GM10847 (cell line): ENCODE data around the gene PLXNB1.

ENCODE experiments used
- POLR2A ChIP-seq: IDR thresholded peaks from 2 replicates; pipeline ENCODE4 v1.6.1; 2011; ENCODE audit not compliant: insufficient read length; ENCODE audit errors: extremely low read depth

PLXNB1 gene

DNA sequence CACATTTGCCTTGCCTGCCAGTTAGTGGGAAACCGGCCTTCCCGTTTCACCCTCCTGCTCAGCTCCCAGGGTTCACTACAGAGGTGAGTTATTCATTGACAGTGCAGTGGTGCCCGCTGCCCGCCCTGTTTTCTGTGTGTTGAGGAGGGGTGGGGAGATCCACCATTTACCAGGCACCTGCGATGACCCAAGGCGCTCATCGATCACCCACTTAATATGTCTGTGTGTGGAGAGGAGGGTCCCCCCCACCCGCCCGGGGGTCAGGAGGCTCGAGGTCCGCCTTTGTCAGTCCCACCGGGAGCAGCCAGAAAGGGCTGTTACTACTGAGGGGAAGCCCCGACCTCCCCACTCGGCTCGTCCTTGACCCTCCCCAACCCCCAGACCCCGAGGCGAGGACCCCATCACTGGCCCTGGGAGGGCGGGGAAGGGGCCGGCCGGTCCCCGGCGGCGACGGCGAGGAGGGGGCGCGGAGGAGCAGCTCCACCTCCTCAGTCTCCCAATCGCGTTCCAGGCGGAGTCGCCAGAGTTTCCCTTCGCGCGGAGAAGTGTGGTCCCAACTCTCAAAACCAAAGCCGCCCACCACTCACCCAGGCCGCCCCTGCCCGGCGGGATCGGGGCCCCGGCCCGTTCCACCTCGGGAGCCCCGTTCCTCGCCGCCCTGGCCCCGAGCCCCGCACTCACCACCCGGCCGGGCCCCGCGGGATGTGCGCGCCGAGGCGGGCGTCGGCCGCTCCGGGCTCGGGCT lies 1.1 kb downstream of the PLXNB1 start:
- TF ChIP-seq POLR2A, result no peak

DNA sequence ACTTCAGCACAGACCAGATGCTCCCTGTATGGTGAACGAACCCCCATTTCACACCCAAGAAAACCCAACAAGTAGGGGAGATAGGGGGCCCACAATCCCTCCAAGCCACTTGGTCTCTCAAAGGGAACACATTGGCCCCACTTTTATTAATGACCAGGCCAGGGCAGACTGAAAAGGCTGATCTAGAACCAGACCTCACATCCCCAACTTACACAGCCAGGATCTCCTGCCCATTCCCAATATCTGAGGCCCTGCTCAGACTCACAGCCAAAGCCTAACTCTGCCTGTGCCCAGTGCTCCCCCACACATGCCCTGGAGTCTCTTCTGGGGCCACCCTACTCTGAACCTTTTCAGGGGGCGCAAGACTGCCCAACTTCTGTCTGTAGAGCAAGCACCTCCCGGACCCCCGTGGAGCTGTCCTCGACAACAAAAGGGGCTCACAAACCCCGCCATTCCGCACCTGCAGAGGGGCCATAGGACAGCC lies 1.8 kb downstream of the PLXNB1 start:
- no peak for TF ChIP-seq POLR2A

DNA sequence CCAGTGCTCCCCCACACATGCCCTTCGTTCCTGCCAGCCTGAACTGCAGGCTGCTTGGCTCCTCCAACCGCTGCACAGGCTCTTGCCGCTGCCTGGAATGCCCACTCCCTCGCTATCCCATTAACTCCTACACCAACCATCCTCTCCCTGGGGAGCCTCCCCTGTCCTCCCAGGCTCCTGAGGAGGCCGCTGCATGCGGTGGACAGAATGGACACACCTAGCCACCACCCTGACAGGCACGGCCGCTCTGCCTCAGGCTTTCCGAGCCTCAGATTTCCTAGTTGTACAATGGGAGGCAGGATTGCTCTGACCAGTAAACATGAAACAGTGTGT lies 2.3 kb downstream of the PLXNB1 start:
- no peak for TF ChIP-seq POLR2A

DNA sequence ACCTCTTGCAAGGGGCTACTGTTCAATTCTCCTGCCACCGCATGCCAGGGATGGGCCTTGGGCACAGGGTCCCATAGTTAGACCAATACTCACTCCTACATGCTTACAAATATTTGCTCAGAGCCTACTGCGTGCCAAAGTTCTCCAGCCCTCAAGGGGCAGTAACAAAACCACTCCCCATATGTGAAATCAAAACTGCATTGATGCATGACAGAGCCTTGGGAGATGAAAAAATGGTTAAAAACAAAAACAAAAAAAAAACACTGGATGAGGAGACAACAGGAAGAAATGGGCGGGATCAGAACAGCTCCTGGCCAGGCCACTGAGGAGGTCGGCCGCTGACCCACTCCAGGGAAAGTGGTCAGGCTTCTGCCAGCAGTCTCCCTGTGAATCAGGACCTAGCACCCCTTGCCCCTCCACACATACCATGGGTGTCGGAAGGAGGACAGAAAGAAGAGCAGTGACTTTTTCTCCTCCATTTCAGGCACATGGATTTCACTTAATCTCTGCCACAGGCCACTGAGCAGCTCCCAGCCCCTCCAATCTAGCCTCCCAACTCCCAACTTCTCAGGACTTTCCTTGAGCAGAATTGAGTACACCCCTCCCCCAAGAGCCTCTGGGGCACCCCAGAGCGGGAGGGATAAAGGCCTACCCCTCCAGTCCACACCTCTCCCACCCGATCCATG lies 2.8 kb downstream of the PLXNB1 start:
- no peak for TF ChIP-seq POLR2A

DNA sequence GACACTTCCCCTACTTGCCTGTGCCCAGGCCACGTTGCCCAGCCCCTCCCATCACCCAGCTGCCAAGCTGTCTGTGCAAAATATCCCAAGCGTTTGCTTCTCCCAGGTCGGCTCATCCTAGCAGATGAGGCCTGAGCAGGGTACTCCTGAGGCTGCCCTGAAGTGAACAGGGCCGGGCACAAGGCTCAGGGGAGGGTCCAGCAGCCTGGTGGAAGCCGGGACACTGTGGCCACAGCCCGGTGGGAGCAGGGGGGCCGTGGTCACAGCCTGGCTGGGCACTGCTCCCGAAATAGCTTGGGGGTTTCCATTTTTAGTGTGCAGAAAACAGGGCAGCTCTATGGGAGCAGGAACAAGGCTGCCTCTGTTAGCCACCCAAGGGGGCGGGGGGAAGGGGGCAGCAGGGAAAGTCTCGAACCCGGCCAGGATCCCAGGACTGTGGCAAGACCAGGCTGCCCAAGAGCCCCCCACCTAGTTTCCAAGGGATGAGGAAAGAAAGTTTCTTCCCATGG lies 3.4 kb downstream of the PLXNB1 start:
- no peak for TF ChIP-seq POLR2A

DNA sequence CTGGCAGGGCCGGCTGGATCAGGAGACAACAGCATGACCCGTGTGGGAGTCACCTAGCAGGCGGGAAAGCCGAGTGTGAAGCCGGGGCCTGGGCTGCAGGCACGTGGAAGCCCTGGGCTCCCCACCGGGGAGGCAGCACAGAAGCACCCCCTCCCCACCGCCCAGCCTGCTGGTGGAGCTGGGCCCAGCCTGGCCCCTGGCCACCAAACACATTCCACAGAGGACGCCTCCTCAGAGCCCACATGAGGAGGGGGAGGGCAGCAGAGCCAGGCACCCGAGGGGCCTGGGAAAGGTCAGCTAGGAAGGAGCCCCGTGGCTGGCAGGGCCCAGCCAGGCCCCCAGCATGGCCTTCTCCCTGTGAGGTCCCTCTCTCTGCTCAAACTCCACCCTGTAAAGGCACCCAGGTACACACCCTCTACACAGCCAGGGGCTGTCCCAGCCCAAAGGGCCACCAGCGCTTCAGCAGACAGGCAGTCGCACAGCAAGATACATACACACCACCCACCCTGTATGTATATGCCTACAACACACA lies 4.5 kb downstream of the PLXNB1 start:
- TF ChIP-seq POLR2A, result no peak

DNA sequence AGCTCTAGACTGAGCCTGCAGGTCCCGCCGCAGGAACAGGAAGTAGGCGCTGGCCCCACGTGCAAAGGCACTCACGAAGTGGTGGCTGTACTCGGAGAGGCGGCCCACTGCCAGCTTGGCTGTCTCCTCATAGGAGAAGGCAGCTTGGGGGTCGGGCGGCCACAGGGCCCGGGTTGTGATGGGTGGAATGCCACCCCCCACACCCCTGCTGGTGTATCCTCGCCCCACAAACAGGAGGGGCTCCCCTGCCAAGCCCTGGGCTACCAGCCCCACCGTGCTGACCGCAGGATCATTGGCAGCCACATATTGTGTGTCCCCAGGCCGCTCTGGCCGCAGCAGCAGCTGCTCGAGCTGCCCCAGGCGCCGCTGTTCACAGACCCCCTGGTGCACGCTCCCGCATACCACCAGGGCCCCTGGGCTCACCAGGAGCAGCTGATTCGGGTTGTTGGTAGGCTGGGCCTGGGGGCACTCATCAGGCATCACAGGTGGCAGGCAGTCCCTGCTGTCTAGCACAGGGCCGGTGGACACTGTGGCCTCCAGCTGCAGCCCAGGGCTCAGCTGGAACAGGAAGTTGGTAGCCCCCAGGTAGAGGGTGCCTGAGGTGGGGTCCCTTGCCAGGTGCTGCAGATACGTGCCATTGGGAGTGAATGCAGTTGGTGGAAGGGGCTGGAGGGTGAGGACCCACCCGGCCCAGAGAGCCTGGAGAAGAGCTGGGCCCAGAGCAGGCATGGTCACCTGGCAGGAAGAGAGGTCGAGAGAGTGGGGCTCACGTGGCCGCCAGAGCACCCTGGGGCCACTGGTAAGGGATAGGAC lies 5.8 kb downstream of the PLXNB1 start:
- no peak for TF ChIP-seq POLR2A

DNA sequence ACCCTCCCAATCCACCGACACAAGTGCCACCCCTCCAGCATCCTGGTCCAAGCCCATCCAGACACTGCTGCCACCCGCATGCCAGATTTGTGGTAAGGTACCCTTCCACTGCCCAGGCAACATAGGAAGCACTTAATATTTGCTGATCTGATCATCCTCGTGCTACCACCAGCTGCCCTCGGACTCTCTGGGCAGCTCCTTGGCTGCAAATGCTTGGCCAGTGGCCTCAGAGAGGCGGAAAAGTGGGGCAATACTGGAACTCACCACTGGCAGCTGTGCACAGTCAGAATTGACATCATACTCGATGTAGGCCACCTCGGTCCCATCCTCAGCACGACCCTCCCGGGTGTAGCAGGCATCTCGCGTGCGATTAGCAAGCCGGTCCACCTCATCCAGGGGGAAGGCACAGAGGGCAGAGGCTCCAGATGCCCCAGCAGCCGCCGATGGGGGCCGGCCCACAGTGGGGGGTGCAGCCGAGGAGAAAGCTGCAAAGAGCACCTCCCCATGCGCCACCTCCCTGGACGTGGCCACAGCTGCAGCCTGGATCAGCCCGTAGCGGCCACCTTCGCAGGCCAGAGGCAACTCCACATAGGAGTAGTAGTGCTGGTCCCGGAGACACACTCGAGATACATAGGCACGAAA lies 6.5 kb downstream of the PLXNB1 start:
- no peak for TF ChIP-seq POLR2A

DNA sequence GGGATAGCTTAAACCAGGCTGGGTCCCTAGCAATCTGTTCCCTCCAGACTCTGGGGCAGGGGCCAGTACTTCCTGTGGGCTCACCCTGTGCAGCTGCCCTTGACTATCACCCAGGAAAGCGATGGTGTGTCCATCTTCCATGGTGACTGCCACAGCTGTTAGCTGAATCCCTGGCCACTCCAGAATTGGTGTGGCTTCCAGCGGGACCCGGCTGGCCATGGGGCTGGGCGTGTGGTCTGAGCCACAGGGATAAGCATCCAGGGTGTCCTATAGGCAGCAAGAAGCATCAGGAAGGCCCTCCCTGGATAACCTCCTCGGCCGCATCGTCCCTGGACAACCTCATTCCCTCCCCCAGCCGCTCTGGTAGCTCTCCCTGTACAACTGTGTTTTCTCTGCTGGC lies 7.2 kb downstream of the PLXNB1 start:
- no peak for TF ChIP-seq POLR2A

DNA sequence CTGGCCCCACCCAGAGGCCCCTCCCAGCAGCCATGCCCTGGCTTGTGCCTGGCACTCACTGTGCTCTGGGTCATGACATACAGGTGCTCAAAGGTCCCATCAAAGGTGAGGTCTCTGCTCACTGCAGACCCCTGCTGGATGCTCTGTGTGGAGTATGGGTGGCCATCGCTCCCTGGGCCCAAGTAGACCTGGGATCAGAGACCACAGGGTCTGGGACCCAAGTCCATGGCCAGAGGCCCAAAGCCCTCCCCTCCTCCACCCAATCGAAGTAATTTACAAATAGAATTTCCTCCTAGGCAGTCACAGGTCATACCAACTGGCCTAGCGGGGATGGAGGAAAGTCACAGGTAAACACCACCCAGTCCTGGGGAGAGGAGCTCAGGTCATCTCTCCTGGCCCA lies 7.6 kb downstream of the PLXNB1 start:
- no peak for TF ChIP-seq POLR2A

DNA sequence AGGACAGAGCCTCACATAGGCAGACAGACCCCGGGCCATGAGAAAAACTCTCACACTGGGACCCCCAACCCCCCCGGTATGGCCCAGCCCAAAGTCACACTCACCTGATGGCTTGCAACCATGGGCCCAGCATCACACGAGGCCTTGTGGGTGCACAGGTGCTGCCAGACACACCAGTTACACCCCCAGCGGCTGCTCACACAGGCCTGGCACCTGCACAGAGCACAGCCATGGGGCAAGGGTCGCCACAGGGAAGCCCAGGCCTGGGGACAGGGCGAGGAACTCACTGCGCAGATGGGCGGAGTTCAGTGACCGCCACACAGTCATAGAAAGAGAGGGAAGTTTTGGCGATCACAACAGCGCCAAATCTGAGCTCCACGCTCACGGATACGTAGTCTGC lies 9.3 kb downstream of the PLXNB1 start:
- no peak for TF ChIP-seq POLR2A

DNA sequence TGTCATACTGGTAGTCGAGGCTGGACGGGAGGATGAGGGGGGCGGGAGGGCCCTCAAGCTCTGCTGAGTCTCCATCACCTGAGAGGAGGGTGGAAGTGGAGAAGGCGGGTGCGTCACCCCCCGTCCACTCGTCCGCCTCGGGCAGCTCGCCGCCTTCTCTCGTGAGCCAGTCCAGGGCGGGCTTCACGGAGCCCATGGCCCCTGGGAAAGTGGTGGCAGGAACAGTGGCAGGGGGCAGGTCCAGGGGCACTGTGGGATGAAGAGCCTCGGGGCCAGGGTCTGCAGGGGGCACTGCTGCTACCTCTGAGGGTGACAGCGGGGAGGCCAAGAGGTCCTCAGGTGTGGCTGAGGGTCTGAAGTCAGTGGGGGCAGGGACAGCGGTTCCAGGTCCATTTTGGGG lies 10.3 kb downstream of the PLXNB1 start:
- TF ChIP-seq POLR2A, result no peak

DNA sequence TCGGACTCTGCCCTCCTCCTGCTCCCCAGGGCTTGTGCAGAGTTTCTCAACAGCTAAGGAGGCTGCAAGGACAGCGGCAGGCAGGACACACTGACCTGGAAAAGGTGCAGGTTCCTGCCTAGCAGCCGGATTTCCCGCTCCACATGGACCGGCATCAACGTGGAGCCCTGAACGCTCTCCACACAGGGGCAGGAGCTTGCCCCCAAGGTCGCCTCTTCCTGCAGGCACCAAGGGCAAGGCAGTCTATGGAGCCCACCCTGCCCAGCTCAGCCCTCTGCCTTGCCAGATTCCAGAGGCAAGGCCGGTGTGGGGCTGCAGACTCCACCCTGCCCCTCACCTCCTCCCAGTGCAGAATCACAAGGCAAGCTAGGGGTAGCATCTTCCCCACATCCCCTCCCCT lies 10.7 kb downstream of the PLXNB1 start:
- no peak for TF ChIP-seq POLR2A

DNA sequence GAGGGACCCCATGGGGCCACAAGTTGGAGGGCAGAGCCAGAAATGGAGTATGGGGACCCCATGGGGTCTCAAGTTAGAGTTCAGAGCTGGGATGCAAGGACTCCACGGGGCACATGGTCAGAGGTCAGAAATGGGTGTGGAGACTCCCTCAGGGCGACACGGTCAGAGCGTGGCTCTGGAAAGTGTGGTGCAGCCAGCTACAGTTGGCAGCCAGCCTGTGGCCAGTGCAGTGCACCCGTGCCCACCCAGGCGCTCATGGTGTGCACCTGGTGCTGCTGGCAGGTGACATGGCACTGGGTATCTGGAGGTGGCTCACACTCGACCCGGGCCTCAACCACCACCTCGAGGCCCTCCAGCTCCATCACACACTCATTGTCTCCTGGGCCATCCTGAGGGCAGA lies 11.2 kb downstream of the PLXNB1 start:
- no peak for TF ChIP-seq POLR2A

DNA sequence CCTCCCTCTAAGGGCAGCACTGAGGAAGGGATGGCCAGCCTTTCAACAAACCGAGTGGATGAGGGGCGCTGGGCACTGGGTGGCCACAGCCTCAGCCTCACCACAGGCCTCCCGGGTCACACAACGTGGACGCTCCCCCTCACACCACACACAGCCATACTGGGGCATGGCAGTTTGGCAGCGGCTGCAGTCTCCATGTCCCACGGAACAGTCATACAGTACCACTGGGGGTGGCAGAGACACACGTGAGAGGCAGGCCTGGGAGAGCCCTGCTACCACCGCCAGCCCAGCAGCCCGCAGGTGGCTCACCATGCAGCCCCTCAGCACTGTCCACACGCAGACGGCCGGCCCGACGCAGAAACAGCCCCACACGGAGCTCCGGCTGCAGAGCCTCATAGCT lies 11.7 kb downstream of the PLXNB1 start:
- TF ChIP-seq POLR2A, result no peak
